Cardiac fibroblast (primary cell): ENCODE measurements around the gene ANO10.

Experiments used
- DNase-seq, 2 donors: peaks; one replicate each; pipeline versions ENCODE4 v3.0.0 to v3.0.0-alpha.2; 2010; ENCODE audit warnings: low read depth in 2 of 2
- H3K4me3 ChIP-seq, 2 donors: replicated peaks in 1 of 2; 1 replicate in 1 of 2; 2 replicates in 1 of 2; pipeline ENCODE4 v1.5.1; 2011; ENCODE audit warnings: low read depth in 2 of 2, low read length in 2 of 2, mild to moderate bottlenecking in 2 of 2, moderate library complexity in 1 of 2
- CTCF ChIP-seq: IDR thresholded peaks from one replicate; pipeline ENCODE4 v1.5.1; 2011; ENCODE audit warnings: low read depth, mild to moderate bottlenecking, low read length, inconsistent platforms

ANO10 gene

GRCh38 chr3:43317461-43318316 lies 304.1 kb downstream of the ANO10 start:
- no peak overlapping the region for H3K4me3 ChIP-seq
- peak; percentile 21 to 58 for DNase-seq
- TF ChIP-seq CTCF, result no peak

GRCh38 chr3:43316783-43317460 lies 304.9 kb downstream of the ANO10 start:
- H3K4me3 ChIP-seq, result no peak overlapping the region
- no peak for TF ChIP-seq CTCF
- DNase-seq, result no peak
